ENCODE data around the gene MBOAT1. TPM values are rescaled to one million over a fixed set of nuclear protein-coding genes. Genes with fewer than 3 reads are reported as not detected.

Gene MBOAT1
- polyA plus RNA-seq, 2 of the 4 experiments (the other 2 are of a cell fraction): 1.9 to 5.5 TPM

- no peak for ATAC-seq
- POLR2A ChIA-PET: no interaction called here
- CTCF ChIA-PET: interaction anchor here (0.6 kb wide), 1 partner anchor 8 kb away, joined by 3 read pairs; no protein-coding TSS in a partner anchor
- Histone ChIP-seq H3K27ac (no peak overlapping the region), H3K9me3 (no peaks in the 10 kb centered on the region), H3K4me3 (no peak overlapping the region), H3K4me2 (no peak overlapping the region), H3K4me1 (peaks cover 7% of the 10 kb centered on the region)
- no peak for DNase-seq (ENCODE audit: low read depth in 1 of 2, low spot score in 1 of 2)
- WGBS (ENCODE audit: missing lambda C conversion rate): 85% methylated on average over 5 of the region's 5 CpGs
- no peak for FAIRE-seq
- TF ChIP-seq CEBPB (IDR thresholded peaks at IDR 0.05) (no peak), TFCP2L1 (CRISPR knock-in tag; IDR thresholded peaks at IDR 0.05) (no peak), NFE2L2 (conservative IDR thresholded peaks at IDR 0.05; ENCODE audit: low read length) (no peak), GATA3 (IDR thresholded peaks at IDR 0.05; ENCODE audit: borderline replicate concordance) (no peak), MAZ (IDR thresholded peaks at IDR 0.05; ENCODE audit: borderline replicate concordance, low read depth, low read length) (no peak), JUN (IDR thresholded peaks at IDR 0.05) (no peak), BCL3 (IDR thresholded peaks at IDR 0.05) (no peak), HOXB13 (CRISPR knock-in tag; IDR thresholded peaks at IDR 0.05; ENCODE audit: low read depth) (no peak), ZC3H11A (IDR thresholded peaks at IDR 0.05) (no peak), REST (IDR thresholded peaks at IDR 0.05) (no peak), PHF8 (IDR thresholded peaks at IDR 0.05; ENCODE audit: borderline replicate concordance, low read depth) (no peak), EHF (CRISPR knock-in tag; IDR thresholded peaks at IDR 0.05) (no peak), EHMT2 (IDR thresholded peaks at IDR 0.05; ENCODE audit: low read depth) (no peak), MAFK (IDR thresholded peaks at IDR 0.05; ENCODE audit: partially characterized antibody) (no peak), CBX8 (IDR thresholded peaks at IDR 0.05) (no peak), RARB (CRISPR knock-in tag; IDR thresholded peaks at IDR 0.05) (no peak), HEYL (CRISPR knock-in tag; IDR thresholded peaks at IDR 0.05) (no peak)
- TF ChIP-seq, protein P1, sequence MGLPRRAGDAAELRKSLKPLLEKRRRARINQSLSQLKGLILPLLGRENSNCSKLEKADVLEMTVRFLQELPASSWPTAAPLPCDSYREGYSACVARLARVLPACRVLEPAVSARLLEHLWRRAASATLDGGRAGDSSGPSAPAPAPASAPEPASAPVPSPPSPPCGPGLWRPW (IDR thresholded peaks at IDR 0.05): no peak
- TF ChIP-seq, protein P2, sequence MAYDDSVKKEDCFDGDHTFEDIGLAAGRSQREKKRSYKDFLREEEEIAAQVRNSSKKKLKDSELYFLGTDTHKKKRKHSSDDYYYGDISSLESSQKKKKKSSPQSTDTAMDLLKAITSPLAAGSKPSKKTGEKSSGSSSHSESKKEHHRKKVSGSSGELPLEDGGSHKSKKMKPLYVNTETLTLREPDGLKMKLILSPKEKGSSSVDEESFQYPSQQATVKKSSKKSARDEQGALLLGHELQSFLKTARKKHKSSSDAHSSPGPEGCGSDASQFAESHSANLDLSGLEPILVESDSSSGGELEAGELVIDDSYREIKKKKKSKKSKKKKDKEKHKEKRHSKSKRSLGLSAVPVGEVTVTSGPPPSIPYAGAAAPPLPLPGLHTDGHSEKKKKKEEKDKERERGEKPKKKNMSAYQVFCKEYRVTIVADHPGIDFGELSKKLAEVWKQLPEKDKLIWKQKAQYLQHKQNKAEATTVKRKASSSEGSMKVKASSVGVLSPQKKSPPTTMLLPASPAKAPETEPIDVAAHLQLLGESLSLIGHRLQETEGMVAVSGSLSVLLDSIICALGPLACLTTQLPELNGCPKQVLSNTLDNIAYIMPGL (CRISPR knock-in tag; IDR thresholded peaks at IDR 0.05; ENCODE audit: borderline replicate concordance): no peak
Measured at GRCh38 chr6:20217324-20217855, 5.1 kb upstream of the MBOAT1 start.

DNA sequence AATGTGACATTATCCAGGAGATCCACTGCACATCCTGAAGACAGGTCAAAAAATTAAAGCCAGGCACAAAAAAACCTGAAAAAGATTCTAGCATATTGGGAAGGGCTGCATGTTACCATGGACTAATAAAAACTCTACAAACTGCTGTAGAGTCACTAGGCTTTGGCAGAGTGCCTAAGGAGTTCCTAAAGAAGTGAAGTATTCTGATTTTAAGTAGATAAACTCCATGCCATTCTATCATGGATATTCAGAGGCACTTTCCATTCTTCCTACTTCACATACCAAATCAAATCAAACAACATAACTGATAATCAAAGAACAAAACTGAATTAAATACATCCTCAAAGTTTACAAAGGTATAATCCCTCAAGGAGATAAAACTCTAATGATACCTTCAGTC is 3.0 kb upstream of the MBOAT1 start:
- ATAC-seq (no peak), FAIRE-seq (no peak), DNase-seq (ENCODE audit: low read depth in 1 of 2, low spot score in 1 of 2) (no peak)
- TF ChIP-seq RARB (CRISPR knock-in tag; IDR thresholded peaks at IDR 0.05): no peak
- TF ChIP-seq POLR2A (IDR thresholded peaks at IDR 0.05; ENCODE audit: low read length): no peak
- TF ChIP-seq RNF2 (IDR thresholded peaks at IDR 0.05; ENCODE audit: borderline replicate concordance, low read depth): no peak
- TF ChIP-seq NFE2L2 (conservative IDR thresholded peaks at IDR 0.05; ENCODE audit: low read length): no peak
- TF ChIP-seq, protein P3, sequence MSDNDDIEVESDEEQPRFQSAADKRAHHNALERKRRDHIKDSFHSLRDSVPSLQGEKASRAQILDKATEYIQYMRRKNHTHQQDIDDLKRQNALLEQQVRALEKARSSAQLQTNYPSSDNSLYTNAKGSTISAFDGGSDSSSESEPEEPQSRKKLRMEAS (IDR thresholded peaks at IDR 0.05): no peak
- no peak for TF ChIP-seq ZNF302 (CRISPR knock-in tag; IDR thresholded peaks at IDR 0.05)
- TF ChIP-seq SREBF2 (IDR thresholded peaks at IDR 0.05): no peak
- TF ChIP-seq, protein P4, sequence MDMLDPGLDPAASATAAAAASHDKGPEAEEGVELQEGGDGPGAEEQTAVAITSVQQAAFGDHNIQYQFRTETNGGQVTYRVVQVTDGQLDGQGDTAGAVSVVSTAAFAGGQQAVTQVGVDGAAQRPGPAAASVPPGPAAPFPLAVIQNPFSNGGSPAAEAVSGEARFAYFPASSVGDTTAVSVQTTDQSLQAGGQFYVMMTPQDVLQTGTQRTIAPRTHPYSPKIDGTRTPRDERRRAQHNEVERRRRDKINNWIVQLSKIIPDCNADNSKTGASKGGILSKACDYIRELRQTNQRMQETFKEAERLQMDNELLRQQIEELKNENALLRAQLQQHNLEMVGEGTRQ (IDR thresholded peaks at IDR 0.05): no peak
- no peak for TF ChIP-seq CHD4 (IDR thresholded peaks at IDR 0.05; ENCODE audit: borderline replicate concordance)
- Histone ChIP-seq H3K4me2 (no peak overlapping the region), H3K9me3 (no peaks in the 10 kb centered on the region), H3K27ac (no peak overlapping the region), H3K4me1 (peaks cover 12% of the 10 kb centered on the region), H3K4me3 (no peak overlapping the region)
- POLR2A ChIA-PET: no interaction called here
- CTCF ChIA-PET: no interaction called here

All from A549 (cell line).